RCC 7860 (cell line): ENCODE data around the gene RFNG.

Experiments
- DNase-seq: peaks from one replicate; pipeline ENCODE4 v3.0.0-alpha.2; 2015; ENCODE audit warnings: low spot score
- FAIRE-seq: peaks from 2 replicates; lab custom pipeline; 2012; peaks lifted over from hg19 to GRCh38; lab: Jason Lieb, UNC

The RFNG gene

GRCh38 chr17:82004517-82005455 is 46.8 kb downstream of the RFNG start:
- FAIRE-seq, result no peak

GRCh38 chr17:82003411-82004381 is 47.9 kb downstream of the RFNG start:
- DNase-seq (peak; percentile 96), FAIRE-seq (peak; percentile 94)

More at GRCh38 chr17:82004517-82005455, 46.8 kb downstream of the RFNG start:
- no peak for DNase-seq

GRCh38 chr17:82001571-82002056 is 50.0 kb downstream of the RFNG start:
- FAIRE-seq (no peak), DNase-seq (no peak)

GRCh38 chr17:82000803-82001570 is 50.6 kb downstream of the RFNG start:
- no peak for FAIRE-seq
- no peak for DNase-seq

- FAIRE-seq (no peak), DNase-seq (no peak)
Measured at GRCh38 chr17:81999976-82000802, 51.4 kb downstream of the RFNG start.

- DNase-seq (no peak), FAIRE-seq (no peak)
Measured at GRCh38 chr17:81999587-81999975, 52.0 kb downstream of the RFNG start.

- DNase-seq (no peak), FAIRE-seq (no peak)
Measured at GRCh38 chr17:81998691-81999438, 52.7 kb downstream of the RFNG start.

GRCh38 chr17:81998212-81998611 is 53.4 kb downstream of the RFNG start:
- FAIRE-seq (no peak), DNase-seq (no peak)
